ENCODE results near the gene ISOC1.

The ISOC1 gene

GRCh38 chr5:129096382-129096991 lies 1.9 kb downstream of the ISOC1 start:
- no peak for DNase-seq

- no peak for DNase-seq
These were observed 3.1 kb downstream of the ISOC1 start for GRCh38 chr5:129097498-129098296.

GRCh38 chr5:129098488-129099183 lies 4.1 kb downstream of the ISOC1 start:
- no peak for DNase-seq

- DNase-seq, result no peak
These were observed 4.6 kb downstream of the ISOC1 start for GRCh38 chr5:129099184-129099569.

GRCh38 chr5:129101794-129102193 lies 7.2 kb downstream of the ISOC1 start:
- DNase-seq, result no peak

GRCh38 chr5:129103397-129103796 lies 8.8 kb downstream of the ISOC1 start:
- DNase-seq, result no peak

- DNase-seq, result no peak
These were observed 10.4 kb downstream of the ISOC1 start for GRCh38 chr5:129104915-129105455.

- DNase-seq, result no peak
These were observed 13.1 kb downstream of the ISOC1 start for GRCh38 chr5:129107637-129108036.

- DNase-seq, result no peak
These were observed 16.2 kb downstream of the ISOC1 start for GRCh38 chr5:129110742-129111141.

GRCh38 chr5:129111351-129111750 lies 16.8 kb downstream of the ISOC1 start:
- DNase-seq, result no peak

- DNase-seq, result no peak
These were observed 17.7 kb downstream of the ISOC1 start for GRCh38 chr5:129112295-129112694.

GRCh38 chr5:129113867-129114266 lies 19.3 kb downstream of the ISOC1 start:
- DNase-seq, result no peak

- DNase-seq, result no peak
These were observed 20.1 kb downstream of the ISOC1 start for GRCh38 chr5:129114539-129115193.

- no peak for DNase-seq
These were observed 21.1 kb downstream of the ISOC1 start for GRCh38 chr5:129115680-129116079.

GRCh38 chr5:129116797-129117196 lies 22.2 kb downstream of the ISOC1 start:
- no peak for DNase-seq

- no peak for DNase-seq
These were observed 23.9 kb downstream of the ISOC1 start for GRCh38 chr5:129118405-129118804.

- DNase-seq, result no peak
These were observed 24.3 kb downstream of the ISOC1 start for GRCh38 chr5:129118826-129119225.

- no peak for DNase-seq
These were observed 25.6 kb downstream of the ISOC1 start for GRCh38 chr5:129120158-129120581.

GRCh38 chr5:129122560-129122959 lies 28.0 kb downstream of the ISOC1 start:
- DNase-seq, result no peak

GRCh38 chr5:129124608-129125007 lies 30.1 kb downstream of the ISOC1 start:
- DNase-seq, result no peak

- no peak for DNase-seq
These were observed 31.3 kb downstream of the ISOC1 start for GRCh38 chr5:129125819-129126218.

- DNase-seq, result no peak
These were observed 39.0 kb downstream of the ISOC1 start for GRCh38 chr5:129133553-129133952.

- DNase-seq, result peak; percentile 12
These were observed 41.1 kb downstream of the ISOC1 start for GRCh38 chr5:129135633-129136032.
